IPS-18a (cell line): Measurements from ENCODE around the gene ELF4.

ENCODE experiments used
- H3K27ac ChIP-seq: one replicate; pipeline ENCODE4 v1.5.1; 2013; ENCODE audit warnings: low read length
- H3K27me3 ChIP-seq: one replicate; pipeline ENCODE4 v1.6.1; 2013; ENCODE audit warnings: mild to moderate bottlenecking, low read length; ENCODE audit not compliant: control insufficient read depth, insufficient read depth
- H3K36me3 ChIP-seq: one replicate; pipeline ENCODE4 v1.6.1; 2013; ENCODE audit warnings: low read depth, low read length; ENCODE audit not compliant: control insufficient read depth
- H3K4me1 ChIP-seq: one replicate; pipeline ENCODE4 v1.6.1; 2013; ENCODE audit warnings: low read depth, low read length; ENCODE audit not compliant: control insufficient read depth
- H3K4me3 ChIP-seq: one replicate; pipeline ENCODE4 v1.5.1; 2013; ENCODE audit warnings: low read length
- H3K9ac ChIP-seq: one replicate; pipeline ENCODE4 v1.6.1; 2013; ENCODE audit warnings: mild to moderate bottlenecking, low read length, moderate library complexity
- H3K9me3 ChIP-seq: one replicate; pipeline ENCODE4 v1.6.1; 2013; ENCODE audit warnings: low read depth, low read length; ENCODE audit not compliant: control insufficient read depth

ELF4 gene

DNA sequence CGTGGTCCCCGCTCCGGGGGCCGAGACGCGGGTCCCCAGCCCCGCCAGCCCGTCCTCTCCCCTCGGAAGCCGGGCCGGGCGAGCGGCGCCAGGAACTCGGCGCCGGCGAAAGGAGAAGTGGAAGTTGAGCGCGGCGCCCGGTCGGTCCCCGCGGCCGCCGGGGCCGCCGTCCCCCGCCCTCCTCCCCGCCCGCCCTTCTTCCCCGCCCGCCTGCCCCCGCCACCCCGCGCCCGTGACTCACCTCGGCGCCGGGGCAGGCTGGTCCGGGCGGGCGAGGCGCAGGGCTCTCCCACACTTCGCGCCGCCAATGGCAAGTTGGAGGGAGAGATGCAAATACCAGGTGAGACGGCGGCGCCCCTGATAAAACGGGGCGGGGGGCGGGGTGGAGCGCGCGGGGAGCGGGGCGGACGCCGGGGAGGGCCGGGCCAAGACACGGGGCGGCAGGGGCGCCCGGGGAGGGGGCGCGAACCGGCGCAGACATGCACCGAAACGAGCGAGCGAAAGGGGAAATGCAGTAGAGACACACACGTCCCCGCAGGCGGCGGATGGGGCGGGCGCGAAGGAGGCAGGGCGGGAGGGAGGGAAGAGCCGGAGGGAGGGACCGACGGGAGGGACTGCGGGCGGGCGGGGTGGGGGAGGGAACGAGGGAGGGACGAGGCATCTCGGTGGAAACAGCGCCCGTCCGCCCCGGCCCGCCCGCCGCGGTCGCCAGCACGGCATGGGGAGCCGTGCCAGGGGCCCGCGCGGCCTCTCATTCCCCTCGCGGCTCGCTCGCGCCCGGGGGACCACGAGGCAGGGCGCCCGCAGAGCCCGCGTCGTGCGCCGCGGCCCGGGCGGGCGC is at the start of gene ELF4:
Gene ELF4, minus strand, starts transcription at position 119 of the 841 bp plus-strand sequence. CDS start 29,167 bp downstream, outside the sequence.
- Histone ChIP-seq H3K9ac (no peak within 1 kb of the TSS), H3K36me3 (no peaks in the 10 kb centered on the region), H3K9me3 (no peaks in the 10 kb centered on the region), H3K4me1 (no peaks in the 10 kb centered on the region), H3K27ac (no peak within 1 kb of the TSS), H3K27me3 (peaks cover 36% of the 10 kb centered on the region), H3K4me3 (peak within 1 kb of the TSS; percentile 30)

DNA sequence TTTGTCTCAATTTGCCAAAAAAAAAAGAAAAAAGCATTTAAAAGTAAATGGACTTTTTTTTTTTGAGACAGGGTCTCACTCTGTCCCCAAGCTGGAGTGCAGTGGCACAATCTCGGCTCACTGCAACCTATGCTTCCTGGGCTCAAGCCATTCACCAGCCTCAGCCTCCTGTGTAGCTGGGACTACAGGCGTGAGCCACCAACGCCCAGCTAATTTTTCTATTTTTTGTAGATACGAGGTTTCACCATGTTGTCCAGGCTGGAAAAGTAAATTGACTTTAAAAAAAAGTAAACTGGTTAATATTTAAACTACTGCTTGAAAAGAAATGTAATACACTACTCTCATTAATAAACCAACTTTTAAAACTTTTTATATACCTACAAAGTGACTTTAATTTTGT is 49.5 kb upstream of the ELF4 start:
- peaks cover 17% of the 10 kb centered on the region for H3K9me3 ChIP-seq
- peaks cover 6% of the 10 kb centered on the region for H3K4me1 ChIP-seq
- H3K4me3 ChIP-seq = no peak overlapping the region
- no peak overlapping the region for H3K9ac ChIP-seq
- peaks cover 3% of the 10 kb centered on the region for H3K36me3 ChIP-seq
- no peaks in the 10 kb centered on the region for H3K27me3 ChIP-seq
- no peak overlapping the region for H3K27ac ChIP-seq

DNA sequence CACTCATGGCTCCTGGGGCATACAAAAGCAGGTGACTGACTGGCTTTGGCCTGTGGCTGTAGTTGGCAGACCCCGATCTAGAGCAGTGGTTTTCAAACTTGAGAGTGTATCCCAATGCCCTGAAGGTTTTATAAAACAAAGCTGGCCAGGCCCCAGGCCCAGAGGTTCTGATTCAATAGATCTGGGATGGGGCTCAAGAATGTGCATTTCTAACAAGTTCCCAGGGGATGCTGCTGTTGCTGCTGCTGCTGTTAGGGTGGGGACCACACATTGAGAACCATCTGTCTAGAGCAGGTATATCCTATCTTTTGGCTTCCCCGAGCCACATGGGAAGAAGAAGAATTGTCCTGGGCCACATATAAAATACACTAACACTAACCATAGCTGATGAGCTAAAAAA is 48.0 kb upstream of the ELF4 start:
- H3K27me3 ChIP-seq = no peaks in the 10 kb centered on the region
- H3K27ac ChIP-seq = no peak overlapping the region
- H3K4me3 ChIP-seq = no peak overlapping the region
- H3K36me3 ChIP-seq = peaks cover 3% of the 10 kb centered on the region
- H3K9ac ChIP-seq = no peak overlapping the region
- H3K4me1 ChIP-seq = no peaks in the 10 kb centered on the region
- H3K9me3 ChIP-seq = peaks cover 16% of the 10 kb centered on the region

DNA sequence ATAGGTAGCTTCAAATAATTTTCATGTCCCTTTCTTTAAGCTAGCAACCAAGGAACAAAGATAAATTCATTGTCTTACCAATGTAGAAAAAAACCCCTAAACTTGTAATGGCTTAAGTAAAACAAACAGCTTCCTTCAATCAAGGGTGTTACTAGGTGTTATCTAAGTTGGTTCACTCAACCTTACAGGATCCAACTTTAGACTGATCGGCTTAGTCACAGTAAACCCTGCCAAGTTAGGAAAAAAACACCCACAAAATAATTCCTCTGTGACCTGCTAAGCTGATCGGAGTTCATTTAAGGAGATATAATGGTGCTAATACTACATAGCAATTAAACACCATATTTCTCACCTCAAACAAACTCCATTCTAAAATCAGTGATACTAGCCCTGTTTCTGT is 45.3 kb upstream of the ELF4 start:
- peaks cover 3% of the 10 kb centered on the region for H3K36me3 ChIP-seq
- H3K4me3 ChIP-seq = no peak overlapping the region
- H3K9me3 ChIP-seq = peaks cover 15% of the 10 kb centered on the region
- no peaks in the 10 kb centered on the region for H3K4me1 ChIP-seq
- no peaks in the 10 kb centered on the region for H3K27me3 ChIP-seq
- H3K27ac ChIP-seq = no peak overlapping the region
- no peak overlapping the region for H3K9ac ChIP-seq

DNA sequence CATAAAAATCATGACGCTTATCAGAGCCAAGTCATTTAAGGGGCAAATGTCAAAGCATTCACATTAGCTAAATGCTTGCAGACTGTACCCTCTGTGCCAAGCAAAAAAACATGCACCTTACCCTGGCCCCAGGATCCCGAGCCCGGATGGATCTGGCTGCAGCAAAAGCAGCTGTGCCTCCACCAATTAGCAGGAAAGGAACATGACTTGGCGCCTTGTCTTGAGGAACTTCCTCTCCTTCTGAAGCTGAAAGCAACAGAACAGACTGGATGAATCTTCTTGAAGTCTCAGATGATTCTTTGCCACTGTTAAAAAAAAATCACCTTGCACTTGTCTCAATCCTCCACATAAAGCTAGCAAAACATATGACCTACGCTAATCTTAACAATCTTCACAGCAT is 37.3 kb upstream of the ELF4 start:
- Histone ChIP-seq H3K9ac (no peak overlapping the region), H3K27ac (no peak overlapping the region), H3K27me3 (no peaks in the 10 kb centered on the region), H3K4me1 (no peaks in the 10 kb centered on the region), H3K9me3 (no peaks in the 10 kb centered on the region), H3K36me3 (peaks cover 17% of the 10 kb centered on the region), H3K4me3 (no peak overlapping the region)

DNA sequence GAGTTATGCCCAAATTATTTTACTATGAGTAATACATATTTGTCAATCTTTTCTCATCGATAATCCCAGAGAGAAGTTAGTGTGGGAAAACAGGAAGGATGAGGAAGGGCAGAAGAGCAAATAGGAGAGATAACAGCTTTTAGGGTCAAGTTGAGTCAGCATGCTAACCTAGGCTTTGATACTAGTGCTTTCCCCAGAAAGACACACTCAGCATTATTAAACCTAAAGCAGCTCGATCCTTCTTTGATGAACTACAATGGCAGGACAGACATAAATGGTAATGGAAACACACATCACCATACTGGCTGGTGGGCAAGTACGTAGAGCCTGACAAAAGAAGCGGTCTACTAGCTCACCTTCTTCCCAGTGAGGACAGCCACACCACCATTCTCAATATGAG is 34.8 kb upstream of the ELF4 start:
- no peak overlapping the region for H3K9ac ChIP-seq
- H3K27me3 ChIP-seq = no peaks in the 10 kb centered on the region
- no peaks in the 10 kb centered on the region for H3K4me1 ChIP-seq
- H3K36me3 ChIP-seq = peaks cover 17% of the 10 kb centered on the region
- no peaks in the 10 kb centered on the region for H3K9me3 ChIP-seq
- H3K4me3 ChIP-seq = no peak overlapping the region
- no peak overlapping the region for H3K27ac ChIP-seq

DNA sequence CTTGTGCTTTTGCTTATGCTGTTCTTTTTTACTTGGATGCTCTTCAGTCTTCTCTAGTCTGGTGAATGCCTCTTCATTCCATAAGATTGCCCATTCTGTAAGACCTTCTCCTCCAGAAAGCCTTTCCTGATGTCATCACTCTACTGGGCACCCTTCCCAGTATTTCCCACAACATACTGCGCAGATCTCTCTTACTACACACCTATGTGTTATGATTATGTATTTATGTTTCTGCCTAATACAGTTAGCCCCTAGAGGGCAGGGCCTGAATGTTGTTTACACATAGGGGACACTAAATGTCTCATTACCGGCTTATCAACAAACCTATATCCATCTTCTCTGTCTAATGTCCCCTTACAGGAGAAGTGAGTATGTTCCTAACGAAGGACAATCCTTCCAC is 34.2 kb upstream of the ELF4 start:
- no peaks in the 10 kb centered on the region for H3K27me3 ChIP-seq
- H3K4me1 ChIP-seq = no peaks in the 10 kb centered on the region
- no peak overlapping the region for H3K4me3 ChIP-seq
- no peak overlapping the region for H3K9ac ChIP-seq
- peaks cover 17% of the 10 kb centered on the region for H3K36me3 ChIP-seq
- H3K9me3 ChIP-seq = no peaks in the 10 kb centered on the region
- H3K27ac ChIP-seq = no peak overlapping the region

DNA sequence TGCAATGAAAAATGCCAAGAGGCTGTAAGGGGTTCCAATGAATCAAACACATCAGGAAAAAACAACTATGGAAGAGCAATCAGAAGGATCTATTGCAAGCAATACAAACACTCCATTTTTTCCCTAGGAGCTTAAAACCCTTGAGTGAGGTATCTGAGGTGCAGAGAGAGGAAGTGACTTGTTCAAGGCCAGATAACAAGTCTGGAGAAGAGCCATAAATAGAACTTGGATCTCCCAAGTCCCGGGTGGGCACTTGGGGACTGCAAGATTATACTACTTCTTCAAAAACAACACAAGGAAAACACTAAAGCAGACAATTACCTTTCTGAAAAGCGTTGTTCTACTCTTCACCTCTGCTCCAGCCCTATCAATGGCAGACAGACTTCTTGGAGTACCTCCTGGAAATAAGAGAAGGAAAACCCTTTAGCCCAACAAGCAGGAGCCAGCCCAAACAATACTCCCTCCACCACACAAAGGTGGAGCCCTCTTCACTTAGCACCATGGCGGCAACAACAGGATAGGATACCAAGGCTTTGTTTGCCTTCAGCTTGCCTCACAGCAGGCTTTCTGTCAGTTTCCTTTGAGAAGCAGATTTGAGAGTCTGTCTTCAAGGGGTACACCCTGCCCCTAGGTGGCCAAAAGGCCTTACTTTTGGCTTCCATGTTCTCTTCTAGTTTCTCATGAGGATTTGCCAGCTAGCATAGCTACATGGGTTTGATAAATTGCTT is 29.3 kb upstream of the ELF4 start:
- H3K4me1 ChIP-seq = no peaks in the 10 kb centered on the region
- H3K27me3 ChIP-seq = no peaks in the 10 kb centered on the region
- H3K9me3 ChIP-seq = peaks cover 4% of the 10 kb centered on the region
- no peak overlapping the region for H3K4me3 ChIP-seq
- no peak overlapping the region for H3K27ac ChIP-seq
- peaks cover 19% of the 10 kb centered on the region for H3K36me3 ChIP-seq
- H3K9ac ChIP-seq = no peak overlapping the region

DNA sequence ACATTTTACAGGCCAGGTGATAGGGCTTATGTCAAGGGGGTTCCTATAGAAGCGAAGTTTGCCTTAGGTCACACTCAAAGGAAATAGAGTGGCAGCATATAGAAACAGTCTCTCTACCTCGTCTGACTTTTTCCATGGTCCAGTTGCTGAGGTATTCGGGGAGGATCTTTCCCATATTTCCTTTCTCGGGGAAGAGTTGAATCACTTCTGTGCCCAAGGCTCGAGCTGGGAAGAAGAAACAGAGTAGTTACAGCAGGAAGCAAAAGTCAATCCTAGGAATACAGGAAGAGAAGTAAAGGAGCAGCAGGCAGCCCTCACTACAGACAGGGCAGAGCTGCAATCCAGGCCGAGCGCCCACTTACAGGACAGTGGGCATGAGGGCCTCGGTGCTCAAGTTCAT is 26.7 kb upstream of the ELF4 start:
- H3K27me3 ChIP-seq = no peaks in the 10 kb centered on the region
- no peak overlapping the region for H3K27ac ChIP-seq
- no peaks in the 10 kb centered on the region for H3K4me1 ChIP-seq
- peaks cover 4% of the 10 kb centered on the region for H3K9me3 ChIP-seq
- no peak overlapping the region for H3K9ac ChIP-seq
- H3K4me3 ChIP-seq = no peak overlapping the region
- H3K36me3 ChIP-seq = peaks cover 19% of the 10 kb centered on the region

DNA sequence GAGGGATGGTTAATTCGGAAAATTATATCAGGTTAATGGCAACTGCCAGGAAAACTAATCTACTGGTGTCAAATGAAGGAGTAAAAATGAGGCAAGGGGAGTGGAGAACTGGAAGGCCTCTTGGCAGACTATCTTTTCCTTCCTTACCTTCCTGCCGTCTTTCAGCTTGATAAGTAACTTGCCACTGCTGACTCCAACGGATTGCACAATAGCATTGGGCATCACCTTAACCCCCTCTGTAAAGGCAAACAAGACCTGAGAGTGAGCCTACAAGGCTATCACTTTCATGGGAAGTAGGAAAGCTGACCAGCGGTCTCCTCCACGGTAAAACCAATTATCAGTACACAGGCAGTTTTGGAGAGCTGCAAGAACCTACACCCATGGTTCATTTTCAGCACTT is 26.2 kb upstream of the ELF4 start:
- H3K27ac ChIP-seq = no peak overlapping the region
- peaks cover 19% of the 10 kb centered on the region for H3K36me3 ChIP-seq
- no peak overlapping the region for H3K9ac ChIP-seq
- H3K9me3 ChIP-seq = peaks cover 4% of the 10 kb centered on the region
- H3K27me3 ChIP-seq = no peaks in the 10 kb centered on the region
- H3K4me1 ChIP-seq = no peaks in the 10 kb centered on the region
- no peak overlapping the region for H3K4me3 ChIP-seq

DNA sequence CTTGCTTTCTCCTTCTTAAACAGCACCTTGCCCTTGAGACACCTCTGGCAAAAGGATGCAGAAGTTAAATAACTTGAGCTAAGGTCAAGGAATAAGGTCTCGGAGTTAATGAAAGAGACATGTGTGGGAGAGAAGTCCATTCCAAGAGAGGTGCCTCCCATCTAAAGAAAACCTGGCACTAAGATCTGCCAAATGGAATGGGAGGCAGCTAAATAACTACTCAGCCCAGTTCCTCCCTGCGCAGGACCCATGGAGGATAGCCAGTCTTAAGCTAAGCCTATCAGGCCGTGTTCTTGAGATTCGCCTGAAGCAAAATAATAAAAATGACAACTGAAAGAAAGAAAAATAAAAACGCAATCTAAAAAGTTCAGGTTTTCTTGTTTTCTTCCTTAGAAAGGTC is 20.7 kb upstream of the ELF4 start:
- Histone ChIP-seq H3K27me3 (no peaks in the 10 kb centered on the region), H3K27ac (no peak overlapping the region), H3K4me1 (no peaks in the 10 kb centered on the region), H3K9ac (no peak overlapping the region), H3K36me3 (peaks cover 29% of the 10 kb centered on the region), H3K4me3 (no peak overlapping the region), H3K9me3 (peaks cover 11% of the 10 kb centered on the region)
